DOHH2 (cell line): ENCODE measurements around the gene BRD3.

Source experiments
- H3F3A ChIP-seq: fragments of 200-600 bp; sonication (generic), shearing (Covaris generic); 2 replicates; pipeline ENCODE4 v1.6.0; 2016; ENCODE audit warnings: antibody characterized with exemption, mild to moderate bottlenecking; ENCODE audit not compliant: control insufficient read depth, insufficient read depth
- H3K27ac ChIP-seq: fragments of 200-600 bp; sonication (generic); 2 replicates; pipeline ENCODE4 v1.5.1; 2014; ENCODE audit warnings: low read depth, mild to moderate bottlenecking, low read length, moderate library complexity
- H3K27me3 ChIP-seq: fragments of 200-600 bp; sonication (generic); 2 replicates; pipeline ENCODE4 v1.6.1; 2014; ENCODE audit warnings: mild to moderate bottlenecking, low read length, mixed read lengths; ENCODE audit not compliant: control insufficient read depth
- H3K36me3 ChIP-seq: fragments of 200-600 bp; sonication (generic); 2 replicates; pipeline ENCODE4 v1.6.1; 2014; ENCODE audit warnings: mild to moderate bottlenecking, low read length, moderate library complexity, mixed read lengths; ENCODE audit not compliant: control insufficient read depth
- H3K4me1 ChIP-seq: fragments of 200-600 bp; sonication (generic); 2 replicates; pipeline ENCODE4 v1.6.1; 2014; ENCODE audit warnings: mild to moderate bottlenecking, low read length, mixed read lengths; ENCODE audit not compliant: control insufficient read depth
- H3K4me2 ChIP-seq: fragments of 200-600 bp; sonication (generic); 2 replicates; pipeline ENCODE4 v1.6.0; 2014; ENCODE audit warnings: mild to moderate bottlenecking, low read length, moderate library complexity
- H3K4me3 ChIP-seq: fragments of 200-600 bp; sonication (generic); 2 replicates; pipeline ENCODE4 v1.5.1; 2014; ENCODE audit warnings: mild to moderate bottlenecking, low read length, mixed read lengths
- H3K79me2 ChIP-seq: fragments of 200-600 bp; sonication (generic); 2 replicates; pipeline ENCODE4 v1.6.1; 2014; ENCODE audit warnings: mild to moderate bottlenecking, low read length, mixed read lengths; ENCODE audit not compliant: control insufficient read depth
- H3K9me2 ChIP-seq: fragments of 200-600 bp; sonication (generic); replicated peaks from 2 replicates; pipeline ENCODE4 v1.6.1; 2014; ENCODE audit warnings: mild to moderate bottlenecking, low read length, mixed read lengths; ENCODE audit not compliant: control insufficient read depth
- H3K9me3 ChIP-seq: fragments of 200-600 bp; sonication (generic); 2 replicates; pipeline ENCODE4 v1.6.1; 2014; ENCODE audit warnings: antibody characterized with exemption, low read length, mixed read lengths; ENCODE audit not compliant: control insufficient read depth, insufficient read depth
- H4K20me1 ChIP-seq: fragments of 200-600 bp; sonication (generic); 2 replicates; pipeline ENCODE4 v1.6.0; 2014; ENCODE audit warnings: low read depth, mild to moderate bottlenecking, antibody characterized with exemption, low read length, moderate library complexity; ENCODE audit not compliant: control insufficient read depth, insufficient read depth
- CTCF ChIP-seq: fragments of 200-600 bp; sonication (generic); IDR thresholded peaks from one replicate; pipeline ENCODE4 v1.5.1; 2014; ENCODE audit warnings: antibody characterized with exemption, mild to moderate bottlenecking, low read depth, low read length; ENCODE audit not compliant: poor library complexity, severe bottlenecking
- EZH2phosphoT487 ChIP-seq: fragments of 200-600 bp; sonication (generic); IDR thresholded peaks from 2 replicates; pipeline ENCODE4 v1.6.1; 2017; ENCODE audit warnings: borderline replicate concordance, mild to moderate bottlenecking, antibody characterized with exemption, low read length, moderate library complexity, mixed read lengths

Gene BRD3

DNA sequence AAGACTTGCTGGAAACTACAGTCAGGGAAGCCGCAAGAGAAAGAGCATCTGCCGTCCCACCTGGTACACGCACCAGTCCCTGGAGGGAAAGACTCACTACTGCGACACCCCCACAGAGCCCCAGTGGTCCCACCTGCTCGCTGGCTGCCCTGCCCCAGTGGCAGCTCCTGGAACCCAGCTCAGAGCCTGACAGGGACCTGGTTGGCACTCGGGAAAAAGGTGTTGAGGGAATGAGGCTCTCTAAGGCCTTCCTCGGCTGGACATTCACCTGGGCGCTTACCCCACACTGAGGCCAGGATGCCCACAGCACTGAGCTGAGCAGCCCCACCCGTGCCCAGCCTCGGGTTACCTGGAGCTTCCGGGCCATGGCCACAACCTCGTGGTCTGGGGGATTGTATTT is 22.9 kb downstream of the BRD3 start:
- no peak overlapping the region for H3K27ac ChIP-seq
- H3K9me3 ChIP-seq = no peaks in the 10 kb centered on the region
- no peaks in the 10 kb centered on the region for H3K4me1 ChIP-seq
- no peaks in the 10 kb centered on the region for H4K20me1 ChIP-seq
- no peak overlapping the region for H3K4me3 ChIP-seq
- peaks cover 57% of the 10 kb centered on the region for H3K36me3 ChIP-seq
- no peak for TF ChIP-seq CTCF
- TF ChIP-seq EZH2phosphoT487 = no peak
- H3K79me2 ChIP-seq = no peaks in the 10 kb centered on the region
- no peaks in the 10 kb centered on the region for H3K9me2 ChIP-seq
- no peaks in the 10 kb centered on the region for H3F3A ChIP-seq
- no peaks in the 10 kb centered on the region for H3K27me3 ChIP-seq
- H3K4me2 ChIP-seq = no peak overlapping the region

DNA sequence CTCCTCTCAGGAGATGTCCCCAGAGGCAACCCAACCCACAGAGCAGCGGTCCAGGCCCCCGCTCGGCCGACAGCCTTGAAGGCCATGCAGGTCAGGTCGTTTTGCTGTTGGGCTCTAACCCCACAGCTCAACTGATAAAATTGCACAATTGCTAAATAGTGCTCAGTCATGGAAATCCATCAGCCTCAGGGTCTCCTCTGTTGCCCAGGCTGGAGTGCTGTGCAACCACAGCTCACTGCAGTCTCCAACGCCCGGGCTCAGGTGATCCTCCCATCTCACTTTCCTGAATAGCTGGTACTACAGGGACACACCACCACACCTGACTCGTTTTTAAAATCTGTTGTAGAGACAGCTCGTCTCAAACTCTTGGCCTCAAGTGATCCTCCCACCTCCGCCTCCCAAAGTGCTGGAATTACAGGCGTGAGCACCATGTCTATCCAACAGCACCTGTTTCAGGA is 24.3 kb downstream of the BRD3 start:
- H3K27ac ChIP-seq = no peak overlapping the region
- no peak overlapping the region for H3K4me3 ChIP-seq
- H3K36me3 ChIP-seq = peaks cover 59% of the 10 kb centered on the region
- H3K4me2 ChIP-seq = no peak overlapping the region
- no peaks in the 10 kb centered on the region for H4K20me1 ChIP-seq
- no peaks in the 10 kb centered on the region for H3K27me3 ChIP-seq
- no peaks in the 10 kb centered on the region for H3K9me2 ChIP-seq
- no peaks in the 10 kb centered on the region for H3K79me2 ChIP-seq
- no peaks in the 10 kb centered on the region for H3K4me1 ChIP-seq
- no peaks in the 10 kb centered on the region for H3K9me3 ChIP-seq
- no peaks in the 10 kb centered on the region for H3F3A ChIP-seq
- TF ChIP-seq EZH2phosphoT487 (no peak), CTCF (no peak)

GRCh38 chr9:134041649-134041962 is 26.2 kb downstream of the BRD3 start:
- Histone ChIP-seq H4K20me1 (no peaks in the 10 kb centered on the region), H3K9me2 (no peaks in the 10 kb centered on the region), H3K27ac (no peak overlapping the region), H3K9me3 (no peaks in the 10 kb centered on the region), H3K27me3 (no peaks in the 10 kb centered on the region), H3K79me2 (no peaks in the 10 kb centered on the region), H3K4me2 (no peak overlapping the region), H3K36me3 (peaks cover 47% of the 10 kb centered on the region), H3K4me3 (no peak overlapping the region), H3F3A (no peaks in the 10 kb centered on the region), H3K4me1 (no peaks in the 10 kb centered on the region)
- TF ChIP-seq EZH2phosphoT487 (no peak), CTCF (no peak)
